GM19324 (cell line): ENCODE data around the gene MTHFD1L.
"Not testable (repeated sequence)": the region's sequence is repeated elsewhere in the genome, so short reads cannot be mapped to it uniquely, and the experiment has no call there.

ENCODE experiments used
- ATAC-seq: cut with Tn5 transposase; IDR thresholded peaks from one replicate; pipeline ENCODE4 v1.9.1; 2021; ENCODE audit warnings: mild to moderate bottlenecking, moderate library complexity; ENCODE audit not compliant: unreplicated experiment, low FRiP score

The MTHFD1L gene

DNA sequence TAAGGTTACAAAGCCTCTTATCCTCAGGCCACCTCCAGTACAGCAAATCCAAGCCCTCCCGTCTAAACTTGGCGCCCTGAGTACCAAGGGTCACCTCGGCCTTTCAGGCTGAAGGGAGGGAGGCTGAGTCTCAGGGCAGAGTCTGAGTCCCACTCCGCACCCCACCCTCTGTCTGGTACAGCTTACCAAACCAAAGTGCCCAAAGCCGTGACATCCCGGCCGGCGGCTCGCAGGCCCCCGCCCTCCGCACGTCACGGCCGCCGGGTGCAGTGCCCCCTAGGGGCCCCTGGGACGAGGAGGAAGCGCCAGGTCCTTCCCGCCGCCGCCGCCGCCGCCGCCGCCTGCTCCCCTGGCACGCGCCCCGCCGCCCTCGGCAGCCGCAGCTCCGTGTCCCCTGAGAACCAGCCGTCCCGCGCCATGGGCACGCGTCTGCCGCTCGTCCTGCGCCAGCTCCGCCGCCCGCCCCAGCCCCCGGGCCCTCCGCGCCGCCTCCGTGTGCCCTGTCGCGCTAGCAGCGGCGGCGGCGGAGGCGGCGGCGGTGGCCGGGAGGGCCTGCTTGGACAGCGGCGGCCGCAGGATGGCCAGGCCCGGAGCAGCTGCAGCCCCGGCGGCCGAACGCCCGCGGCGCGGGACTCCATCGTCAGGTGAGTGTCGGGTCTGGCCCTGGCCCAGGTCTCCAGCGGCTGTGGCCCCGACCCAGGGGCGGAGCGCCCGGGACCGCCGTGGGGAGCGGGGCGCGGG is at the start of gene MTHFD1L:
Gene MTHFD1L, plus strand, starts transcription at position 297 of the 741 bp plus-strand sequence. Its CDS starts 121 bp downstream, at position 418.
- ATAC-seq = peak; percentile 83

DNA sequence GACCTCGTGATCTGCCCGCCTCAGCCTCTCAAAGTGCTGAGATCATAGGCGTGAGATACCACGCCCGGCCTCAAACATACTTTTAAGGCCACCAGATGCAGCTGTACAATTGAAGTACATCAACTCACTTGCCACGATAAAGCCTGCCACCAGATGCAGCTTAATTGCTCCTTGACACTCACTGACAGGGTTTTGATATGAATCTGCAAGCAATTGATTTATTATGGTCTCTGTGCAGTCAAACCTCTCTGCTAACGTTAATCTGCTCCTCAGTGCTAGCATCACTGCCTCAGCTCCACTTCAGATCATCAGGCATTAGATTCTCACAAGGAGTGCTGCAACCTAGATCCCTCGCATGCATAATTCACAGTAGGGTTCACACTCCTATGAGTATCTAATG is 48.9 kb upstream of the MTHFD1L start:
- not testable (repeated sequence) for ATAC-seq

DNA sequence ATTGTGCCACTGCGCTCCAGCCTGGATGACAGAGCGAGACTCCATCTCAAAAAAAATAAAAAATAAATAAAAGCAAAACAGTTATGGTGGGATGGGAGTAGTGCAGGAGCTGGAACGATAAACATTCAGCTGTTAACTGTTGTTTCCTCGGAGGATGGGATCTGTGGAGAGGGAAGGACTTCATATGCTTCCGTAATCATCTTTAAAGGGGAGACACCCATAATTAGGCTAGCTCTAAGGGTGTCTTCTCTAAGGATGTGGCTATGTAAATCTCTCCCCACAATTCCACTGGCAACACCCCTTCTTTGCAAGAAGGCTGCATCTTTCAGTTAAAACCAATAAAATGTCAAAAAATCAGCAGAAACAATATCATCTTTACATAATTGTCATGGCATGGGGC is 42.6 kb upstream of the MTHFD1L start:
- no peak for ATAC-seq

DNA sequence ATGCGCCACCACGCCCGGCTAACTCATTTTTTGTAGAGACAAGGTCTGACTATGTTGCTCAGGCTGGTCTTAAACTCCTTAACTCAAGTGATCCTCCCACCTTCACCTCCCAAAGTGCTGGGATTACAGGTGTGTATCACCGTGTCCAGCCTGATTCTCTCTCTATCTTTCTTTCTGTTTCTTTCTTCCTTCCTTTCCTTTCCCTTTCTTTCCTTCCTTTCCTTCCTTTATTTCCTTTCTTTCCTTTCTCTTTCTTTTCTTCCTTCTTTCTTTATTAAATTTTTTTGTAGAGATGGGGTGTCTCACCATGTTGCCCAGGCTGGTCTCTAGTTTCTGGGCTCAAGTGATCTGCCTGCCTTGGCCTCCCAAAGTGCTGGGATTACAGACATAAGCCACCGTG is 38.7 kb upstream of the MTHFD1L start:
- no peak for ATAC-seq

DNA sequence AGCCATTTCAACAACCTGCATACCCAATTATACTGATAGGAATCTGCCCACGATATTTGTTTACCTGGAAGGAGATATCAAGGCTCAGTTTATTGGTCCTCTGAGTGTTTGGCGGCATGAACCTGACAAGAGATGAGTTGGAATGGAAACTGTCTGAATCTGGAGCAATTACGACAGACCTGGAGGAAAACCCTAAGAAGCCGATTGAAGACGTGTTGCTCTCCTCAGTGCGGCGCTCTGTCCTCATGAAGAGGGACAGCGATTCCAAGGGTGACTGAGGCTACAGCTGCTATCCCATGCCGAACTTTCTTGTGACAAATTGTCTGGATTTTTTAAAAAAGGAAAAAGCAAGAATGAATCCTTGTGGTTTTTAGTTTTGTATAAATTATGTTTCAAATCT is 37.4 kb upstream of the MTHFD1L start:
- ATAC-seq = not testable (repeated sequence)

DNA sequence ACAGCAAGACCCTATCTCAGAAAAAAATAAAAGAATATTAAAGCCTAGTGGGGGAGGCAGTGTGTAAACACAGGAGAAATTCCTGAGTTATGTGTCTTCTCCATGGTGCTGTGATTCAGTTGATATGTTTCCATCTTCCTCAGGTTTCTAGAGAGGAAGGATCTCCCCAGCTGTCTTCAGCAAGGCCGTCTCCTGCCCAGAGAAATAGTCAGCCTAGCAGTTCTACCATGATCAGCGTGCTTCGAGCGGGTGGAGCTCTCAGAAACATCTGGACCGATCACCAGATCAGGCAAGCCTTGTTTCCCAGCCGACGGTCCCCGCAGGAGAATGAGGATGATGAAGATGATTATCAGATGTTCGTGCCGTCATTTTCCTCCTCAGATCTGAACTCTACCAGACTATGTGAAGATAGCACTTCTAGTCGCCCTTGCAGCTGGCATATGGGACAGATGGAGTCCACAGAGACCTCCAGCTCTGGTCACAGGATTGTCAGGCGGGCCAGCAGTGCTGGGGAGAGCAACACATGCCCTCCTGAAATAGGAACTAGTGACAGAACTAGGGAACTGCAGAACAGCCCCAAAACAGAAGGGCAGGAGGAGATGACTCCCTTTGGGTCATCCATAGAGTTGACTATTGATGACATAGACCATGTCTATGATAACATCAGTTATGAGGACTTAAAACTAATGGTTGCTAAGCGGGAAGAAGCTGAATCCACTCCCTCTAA is 34.9 kb upstream of the MTHFD1L start:
- ATAC-seq = no peak

DNA sequence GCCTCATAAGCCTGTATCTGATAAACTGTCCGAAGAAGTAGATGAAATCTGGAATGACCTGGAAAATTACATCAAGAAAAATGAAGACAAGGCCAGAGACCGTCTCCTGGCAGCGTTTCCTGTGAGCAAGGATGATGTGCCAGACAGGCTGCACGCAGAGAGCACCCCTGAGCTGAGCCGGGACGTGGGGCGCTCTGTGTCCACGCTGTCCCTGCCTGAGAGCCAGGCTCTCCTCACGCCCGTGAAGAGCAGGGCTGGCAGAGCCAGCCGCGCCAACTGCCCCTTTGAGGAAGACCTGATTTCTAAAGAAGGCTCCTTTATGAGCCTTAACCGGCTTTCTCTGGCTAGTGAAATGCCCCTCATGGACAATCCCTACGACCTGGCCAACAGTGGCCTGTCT is 33.9 kb upstream of the MTHFD1L start:
- ATAC-seq = no peak

DNA sequence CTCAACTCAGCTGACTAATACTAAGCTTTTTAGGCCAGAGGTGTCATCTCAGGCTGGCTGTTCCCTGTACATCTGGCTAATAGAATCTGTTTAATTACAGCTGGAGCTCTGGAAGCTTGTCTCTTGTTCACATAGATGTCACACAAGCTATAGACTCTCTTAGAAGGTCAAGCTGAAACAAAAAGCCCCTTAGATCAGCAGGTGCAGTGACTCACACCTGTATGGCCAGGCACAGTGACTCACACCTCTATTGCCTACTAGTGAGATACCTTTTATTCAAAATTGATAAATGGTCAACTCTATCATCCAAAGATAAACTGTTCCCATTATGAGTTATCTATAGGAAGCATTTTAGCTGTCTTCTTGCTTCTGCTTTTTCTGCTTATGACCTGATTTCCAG is 29.9 kb upstream of the MTHFD1L start:
- no peak for ATAC-seq

DNA sequence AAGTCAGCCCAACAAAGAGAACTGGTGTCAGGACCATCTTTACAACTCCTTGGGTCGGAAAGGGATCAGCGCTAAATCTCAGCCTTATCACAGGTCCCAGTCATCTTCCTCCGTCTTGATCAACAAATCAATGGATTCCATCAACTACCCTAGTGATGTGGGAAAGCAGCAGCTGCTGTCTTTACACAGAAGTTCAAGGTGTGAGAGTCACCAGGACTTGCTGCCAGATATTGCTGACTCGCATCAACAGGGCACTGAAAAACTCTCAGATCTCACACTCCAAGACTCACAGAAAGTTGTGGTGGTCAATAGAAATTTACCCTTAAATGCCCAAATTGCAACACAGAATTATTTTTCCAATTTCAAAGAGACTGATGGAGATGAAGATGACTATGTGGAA is 25.3 kb upstream of the MTHFD1L start:
- no peak for ATAC-seq

DNA sequence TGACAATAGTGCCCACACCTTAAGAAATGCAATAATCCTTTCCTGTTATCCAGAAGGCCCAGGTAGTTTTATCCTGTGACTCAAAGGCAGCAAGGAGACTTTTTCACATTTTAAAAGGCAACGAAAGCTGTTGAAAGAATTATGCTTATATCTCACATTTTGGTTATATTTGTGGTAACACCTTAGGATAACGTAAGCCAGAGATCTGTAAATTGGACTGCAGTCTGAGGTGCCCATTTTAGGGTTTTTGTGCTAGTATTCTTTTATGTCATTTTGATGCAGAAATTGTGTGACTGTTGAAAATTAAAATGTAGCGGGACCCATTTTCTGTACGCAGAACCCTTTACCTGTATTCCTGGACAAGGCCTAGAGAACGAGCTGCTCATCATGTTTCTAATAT is 24.3 kb upstream of the MTHFD1L start:
- ATAC-seq = no peak

DNA sequence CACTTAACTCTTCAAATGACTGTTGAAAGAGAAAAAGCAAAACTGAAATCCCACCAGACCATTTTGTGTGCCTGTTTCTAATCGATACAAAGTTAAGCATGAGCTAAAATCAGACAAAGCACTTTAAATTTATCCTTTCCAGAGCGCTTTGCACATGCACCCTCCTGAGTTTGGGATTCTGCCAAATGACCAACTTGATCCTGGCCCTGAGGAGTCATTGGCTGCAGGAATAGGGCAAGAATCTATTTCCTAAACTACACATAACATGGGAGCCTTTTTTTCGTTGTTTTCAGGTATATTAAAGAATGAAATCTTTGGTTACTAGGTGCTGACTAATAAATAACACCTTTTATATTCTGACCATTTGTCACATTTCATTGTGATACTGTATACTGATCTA is 23.8 kb upstream of the MTHFD1L start:
- ATAC-seq = no peak

DNA sequence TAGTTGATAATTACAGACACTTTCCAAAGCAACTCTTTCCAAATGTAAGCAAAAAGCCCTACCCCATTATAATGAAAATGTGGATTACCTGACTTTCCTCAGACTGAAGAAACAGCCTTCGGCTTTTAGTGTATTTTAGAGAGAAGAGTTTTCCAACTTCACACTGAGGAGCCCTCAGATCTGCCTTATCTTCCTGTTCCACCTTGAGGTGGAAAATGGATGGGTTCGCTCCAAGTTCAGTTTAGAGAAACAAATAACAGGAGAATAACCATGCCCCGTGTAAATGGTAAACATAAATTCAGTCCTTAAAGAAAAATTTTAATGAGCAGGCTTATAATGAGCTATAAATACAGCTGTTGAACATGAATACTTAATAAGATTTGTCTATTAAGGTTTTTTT is 21.1 kb upstream of the MTHFD1L start:
- no peak for ATAC-seq

DNA sequence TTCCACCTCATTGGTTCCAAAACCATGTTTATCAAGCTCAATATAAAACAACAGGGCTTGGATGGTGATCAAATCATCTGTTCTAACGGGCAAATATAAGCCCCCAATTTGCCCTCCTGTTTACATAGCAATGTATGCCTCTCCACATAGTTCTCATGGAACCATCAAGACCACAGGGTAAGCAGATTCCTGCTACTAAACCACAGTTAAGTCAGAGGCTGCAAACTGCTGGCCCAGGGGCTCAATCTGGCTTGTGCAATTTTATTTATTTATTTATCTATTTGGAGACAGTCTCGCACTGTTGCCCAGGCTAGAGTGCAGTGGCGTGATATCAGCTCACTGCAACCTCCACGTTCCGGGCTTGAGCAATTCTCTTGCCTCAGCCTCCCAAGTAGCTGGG is 18.9 kb upstream of the MTHFD1L start:
- ATAC-seq = no peak

DNA sequence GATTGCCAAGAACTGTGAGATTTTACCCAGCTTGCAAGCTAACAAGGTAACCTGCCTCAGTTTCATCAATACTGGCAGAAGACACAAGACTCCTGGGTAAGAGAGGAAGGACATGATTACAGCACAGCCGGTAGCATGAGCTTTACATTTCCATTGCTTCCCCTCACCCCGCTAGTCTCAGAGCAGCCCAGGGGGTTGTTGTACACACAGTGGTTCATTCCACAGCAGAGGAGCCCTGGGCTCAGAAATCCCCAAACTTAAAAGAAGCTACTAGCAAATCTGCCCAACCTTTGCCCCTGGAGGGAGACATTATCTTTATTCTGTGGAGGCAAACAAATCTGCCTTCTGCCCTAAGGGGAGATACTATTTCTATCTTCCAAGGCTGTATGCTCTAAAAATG is 17.1 kb upstream of the MTHFD1L start:
- ATAC-seq = no peak

DNA sequence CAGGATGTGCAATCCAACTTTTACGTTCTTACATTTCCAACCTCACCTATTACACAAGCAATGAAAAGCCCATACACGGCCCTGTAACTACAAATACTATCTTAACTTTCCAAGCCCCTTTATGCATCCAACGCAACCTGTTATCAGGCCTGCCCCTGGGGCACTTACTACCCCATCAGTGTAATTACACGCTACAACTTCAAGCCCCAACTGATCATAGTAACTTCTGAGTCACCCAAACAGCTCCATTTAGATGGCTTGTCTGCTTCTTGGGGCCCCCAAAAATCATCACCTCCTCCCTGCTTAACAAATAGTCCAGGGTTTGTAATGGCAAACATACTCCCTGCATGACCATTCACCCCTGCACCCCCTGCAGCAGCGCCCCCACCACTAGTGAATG is 11.1 kb upstream of the MTHFD1L start:
- not testable (repeated sequence) for ATAC-seq

DNA sequence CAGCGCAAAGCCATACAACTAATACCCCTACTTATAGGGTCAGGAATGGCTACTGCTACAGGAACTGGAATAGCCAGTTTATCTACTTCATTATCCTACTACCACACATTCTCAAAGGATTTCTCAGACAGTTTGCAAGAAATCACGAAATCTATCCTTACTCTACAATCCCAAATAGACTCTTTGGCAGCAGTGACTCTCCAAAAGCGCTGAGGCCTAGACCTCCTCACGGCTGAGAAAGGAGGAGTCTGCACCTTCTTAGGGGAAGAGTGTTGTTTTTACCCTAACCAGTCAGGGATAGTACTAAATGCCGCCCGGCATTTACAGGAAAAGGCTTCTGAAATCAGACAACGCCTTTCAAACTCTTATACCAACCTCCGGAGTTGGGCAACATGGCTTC is 10.3 kb upstream of the MTHFD1L start:
- ATAC-seq = not testable (repeated sequence)

DNA sequence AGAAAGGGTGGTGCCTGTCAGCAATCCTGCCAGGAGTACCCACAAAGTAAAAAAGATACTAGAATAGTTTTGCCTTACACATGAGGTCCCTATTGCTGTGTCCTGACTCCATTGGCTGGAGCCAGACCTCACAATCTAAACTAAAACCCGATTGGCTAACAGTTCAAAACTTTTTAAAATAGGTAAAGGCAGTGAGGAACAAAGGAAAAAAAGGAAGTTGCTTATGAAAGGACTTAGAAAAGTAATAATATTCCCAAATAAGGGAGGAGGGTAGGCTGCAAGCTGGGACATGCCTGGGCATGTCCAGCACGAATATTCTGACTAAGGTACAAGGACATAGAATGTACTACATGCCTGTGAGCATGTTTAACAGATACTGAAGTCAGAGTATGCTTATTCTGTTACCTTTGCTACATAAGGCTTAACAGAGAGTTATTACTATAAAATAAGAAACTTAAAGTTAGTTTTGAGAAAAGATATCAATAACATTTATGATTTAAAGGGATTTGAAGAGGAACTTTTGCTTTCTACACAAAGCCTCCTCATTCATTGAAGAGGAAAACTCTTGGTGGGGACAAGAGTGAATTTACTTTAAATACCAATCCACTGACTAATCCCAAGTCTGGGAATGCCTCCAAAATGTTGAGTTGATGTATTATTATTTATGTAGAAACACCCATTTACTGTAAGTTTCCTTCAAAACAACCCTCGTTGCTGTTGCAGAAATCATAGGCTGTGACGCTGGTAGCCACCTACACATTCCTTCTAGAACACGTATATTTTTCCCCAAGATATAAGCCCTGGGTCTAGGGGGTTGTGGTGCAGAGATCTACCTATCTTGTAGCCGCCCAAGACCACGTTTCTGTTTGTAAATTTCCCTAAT is 8.2 kb upstream of the MTHFD1L start:
- no peak for ATAC-seq

DNA sequence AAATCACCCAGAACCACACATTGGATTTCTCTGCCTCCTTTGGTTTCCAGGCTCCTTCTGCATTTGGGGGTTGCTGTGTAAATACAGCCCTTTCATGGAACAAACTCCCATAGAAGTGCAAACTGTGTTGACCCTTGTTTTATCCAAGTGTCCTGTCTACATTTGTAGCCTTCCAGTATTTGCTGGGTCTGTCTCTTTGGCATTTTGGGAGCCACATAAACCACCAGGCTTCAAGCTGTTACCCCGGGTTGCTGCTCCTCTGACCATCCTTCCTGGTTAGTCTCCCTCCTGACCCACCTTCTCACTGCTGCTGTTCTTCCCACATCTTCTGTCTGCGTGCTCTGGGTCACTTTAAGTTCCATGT is 7.6 kb upstream of the MTHFD1L start:
- ATAC-seq = no peak

DNA sequence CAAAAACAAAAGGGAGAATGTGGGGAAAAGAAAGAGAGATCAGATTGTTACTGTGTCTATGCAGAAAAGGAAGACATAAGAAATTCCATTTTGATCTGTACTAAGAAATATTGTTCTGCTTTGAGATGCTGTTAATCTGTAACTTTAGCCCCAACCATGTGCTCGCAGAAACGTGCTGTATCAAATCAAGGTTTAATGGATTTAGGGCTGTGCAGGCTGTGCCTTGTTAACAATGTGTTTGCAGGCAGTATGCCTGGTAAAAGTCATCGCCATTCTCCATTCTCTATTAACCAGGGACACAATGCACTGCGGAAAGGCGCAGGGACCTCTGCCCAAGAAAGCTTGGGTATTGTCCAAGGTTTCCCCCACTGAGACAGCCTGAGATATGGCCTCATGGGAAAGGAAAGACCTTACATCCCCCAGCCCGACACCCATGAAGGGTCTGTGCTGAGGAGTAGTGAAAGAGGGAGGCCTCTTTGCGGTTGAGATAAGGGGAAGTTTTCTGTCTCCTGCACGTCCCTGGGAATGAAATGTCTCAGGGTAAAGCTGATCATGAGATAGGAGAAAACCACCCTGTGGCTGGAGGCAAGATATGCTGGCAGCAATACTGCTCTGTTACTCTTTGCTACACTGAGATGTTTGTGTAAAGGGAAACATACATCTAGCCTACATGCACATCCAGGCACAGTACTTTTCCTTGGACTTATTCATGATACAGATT is 3.9 kb upstream of the MTHFD1L start:
- ATAC-seq = not testable (repeated sequence)

DNA sequence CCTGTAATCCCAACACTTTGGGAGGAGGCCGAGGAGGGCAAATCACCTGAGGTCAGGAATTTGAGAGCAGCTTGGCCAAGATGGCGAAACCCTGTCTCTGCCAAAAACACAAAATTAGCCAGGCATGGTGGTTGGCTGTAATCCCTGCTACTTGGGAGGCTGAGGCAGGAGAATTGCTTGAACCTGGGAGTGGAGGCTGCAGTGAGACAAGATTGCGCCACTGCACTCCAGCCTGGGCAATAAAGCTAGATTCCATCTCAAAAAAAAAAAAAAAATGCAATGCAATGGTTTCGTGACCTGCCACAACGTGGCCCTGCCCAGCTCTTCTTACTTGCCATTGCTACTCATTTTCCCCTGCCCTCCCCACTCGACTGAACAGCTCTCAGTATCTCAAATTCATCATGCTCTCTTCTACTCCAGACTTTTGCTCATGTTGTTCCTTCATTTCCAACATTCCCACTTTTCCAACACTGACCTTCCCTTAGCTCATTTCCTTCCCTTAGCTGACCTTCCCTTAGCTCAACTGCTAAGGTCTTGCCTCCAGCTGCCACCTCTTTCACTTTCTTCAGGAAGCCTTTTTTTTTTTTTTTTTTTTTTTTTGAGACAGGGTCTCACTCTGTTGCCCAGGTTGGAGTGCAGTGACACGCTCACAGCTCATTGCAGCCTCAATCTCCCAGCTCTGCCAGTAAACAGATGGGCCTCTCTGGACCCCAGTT is 2.1 kb upstream of the MTHFD1L start:
- no peak for ATAC-seq
